HUES64 (cell line): Measurements from ENCODE around the gene DCP1A. TPM values are rescaled to one million over a fixed set of nuclear protein-coding genes. Genes with fewer than 3 reads are reported as not detected.
A peak's percentile ranks its signal among the peaks of the same experiment; 100 is the strongest.
"Not testable (repeated sequence)": the region's sequence is repeated elsewhere in the genome, so short reads cannot be mapped to it uniquely, and the experiment has no call there.

Experiments
- H3K27ac ChIP-seq: 2 replicates; pipeline ENCODE4 v1.7.0; 2013; ENCODE audit warnings: low read depth, low read length, inconsistent platforms
- H3K27me3 ChIP-seq: 2 replicates; pipeline ENCODE4 v1.6.1; 2013; ENCODE audit warnings: mild to moderate bottlenecking, low read length; ENCODE audit not compliant: insufficient read depth
- H3K36me3 ChIP-seq: 2 replicates; pipeline ENCODE4 v1.6.1; 2013; ENCODE audit warnings: mild to moderate bottlenecking, low read length; ENCODE audit not compliant: insufficient read depth
- H3K4me1 ChIP-seq: 2 replicates; pipeline ENCODE4 v1.6.1; 2013; ENCODE audit warnings: mild to moderate bottlenecking, low read length, moderate library complexity; ENCODE audit not compliant: insufficient read depth
- H3K4me3 ChIP-seq: 2 replicates; pipeline ENCODE4 v1.5.1; 2013; ENCODE audit warnings: mild to moderate bottlenecking, low read length, moderate library complexity
- H3K9ac ChIP-seq: 2 replicates; pipeline ENCODE4 v1.6.1; 2013; ENCODE audit warnings: mild to moderate bottlenecking, low read depth, low read length
- H3K9me3 ChIP-seq: 2 replicates; pipeline ENCODE4 v1.6.1; 2013; ENCODE audit warnings: low read depth, low read length; ENCODE audit not compliant: insufficient read depth
- WGBS: fragments of 150-250, 120-280 bp; methylation state at CpG from one replicate; pipeline ENCODE4 v1.1.7; 2013; ENCODE audit warnings: missing lambda C conversion rate; 5-methylcytosine and 5-hydroxymethylcytosine counted together
- polyA plus RNA-seq, 2 experiments: library from polyadenylated mRNA; stranded (reverse); fragments of 50-300 nt; gene quantifications; one replicate each; pipeline ENCODE4 v1.2.3, GENCODE V29; 2013

The DCP1A gene
- 11.9 TPM for polyA plus RNA-seq (2013, experiment 1 of 2)
- polyA plus RNA-seq (2013, experiment 2 of 2), result 15.0 TPM

- Histone ChIP-seq H3K9me3 (no peaks in the 10 kb centered on the region), H3K36me3 (peaks cover 22% of the 10 kb centered on the region), H3K4me3 (peak within 1 kb of the TSS; percentile 98), H3K27me3 (no peaks in the 10 kb centered on the region), H3K4me1 (no peaks in the 10 kb centered on the region; the same call in 1 of the 2 replicates), H3K27ac (peak within 1 kb of the TSS; percentile 95), H3K9ac (peak within 1 kb of the TSS; percentile 93)
- under 1% methylated on average over 61 of the region's 61 CpGs for WGBS
Measured at GRCh38 chr3:53347261-53348064, at the start of gene DCP1A. TSS of gene DCP1A (minus strand) at chr3:53347543. CDS start at chr3:53347517, 26 bp downstream.

GRCh38 chr3:53384465-53385423, 37.4 kb upstream of the DCP1A start:
- H3K9me3 ChIP-seq, result no peaks in the 10 kb centered on the region
- H3K9ac ChIP-seq, result no peak overlapping the region
- no peaks in the 10 kb centered on the region for H3K4me1 ChIP-seq
- H3K36me3 ChIP-seq, result no peaks in the 10 kb centered on the region
- H3K4me3 ChIP-seq, result no peak overlapping the region
- WGBS, result 90% methylated on average over 6 of the region's 6 CpGs
- H3K27me3 ChIP-seq, result no peaks in the 10 kb centered on the region
- no peak overlapping the region for H3K27ac ChIP-seq

- no peak overlapping the region for H3K4me3 ChIP-seq
- no peaks in the 10 kb centered on the region for H3K27me3 ChIP-seq
- 97% methylated on average over 4 of the region's 4 CpGs for WGBS
- no peaks in the 10 kb centered on the region for H3K4me1 ChIP-seq
- H3K9me3 ChIP-seq, result no peaks in the 10 kb centered on the region
- H3K9ac ChIP-seq, result no peak overlapping the region
- no peaks in the 10 kb centered on the region for H3K36me3 ChIP-seq
- H3K27ac ChIP-seq, result no peak overlapping the region
Measured at GRCh38 chr3:53382106-53382505, 34.8 kb upstream of the DCP1A start.

GRCh38 chr3:53380306-53380705, 33.0 kb upstream of the DCP1A start:
- no peaks in the 10 kb centered on the region for H3K9me3 ChIP-seq
- H3K36me3 ChIP-seq, result no peaks in the 10 kb centered on the region
- no peak overlapping the region for H3K4me3 ChIP-seq
- 78% methylated on average over 1 of the region's 1 CpG for WGBS
- no peaks in the 10 kb centered on the region for H3K27me3 ChIP-seq
- no peak overlapping the region for H3K9ac ChIP-seq
- H3K27ac ChIP-seq, result no peak overlapping the region
- no peaks in the 10 kb centered on the region for H3K4me1 ChIP-seq

- H3K27me3 ChIP-seq, result no peaks in the 10 kb centered on the region
- H3K36me3 ChIP-seq, result no peaks in the 10 kb centered on the region
- H3K4me1 ChIP-seq, result no peaks in the 10 kb centered on the region
- no peak overlapping the region for H3K27ac ChIP-seq
- H3K9ac ChIP-seq, result no peak overlapping the region
- WGBS, result 92% methylated on average over 1 of the region's 1 CpG
- no peak overlapping the region for H3K4me3 ChIP-seq
- no peaks in the 10 kb centered on the region for H3K9me3 ChIP-seq
Measured at GRCh38 chr3:53379898-53380297, 32.6 kb upstream of the DCP1A start.

GRCh38 chr3:53377794-53378193, 30.5 kb upstream of the DCP1A start:
- Histone ChIP-seq H3K36me3 (no peaks in the 10 kb centered on the region), H3K27me3 (no peaks in the 10 kb centered on the region), H3K9ac (no peak overlapping the region), H3K27ac (no peak overlapping the region), H3K9me3 (no peaks in the 10 kb centered on the region), H3K4me1 (no peaks in the 10 kb centered on the region), H3K4me3 (no peak overlapping the region)
- WGBS, result 86% methylated on average over 4 of the region's 4 CpGs

GRCh38 chr3:53376679-53377078, 29.3 kb upstream of the DCP1A start:
- no peak overlapping the region for H3K9ac ChIP-seq
- no peaks in the 10 kb centered on the region for H3K27me3 ChIP-seq
- H3K4me1 ChIP-seq, result no peaks in the 10 kb centered on the region
- H3K4me3 ChIP-seq, result no peak overlapping the region
- 95% methylated on average over 3 of the region's 3 CpGs for WGBS
- H3K36me3 ChIP-seq, result no peaks in the 10 kb centered on the region
- H3K9me3 ChIP-seq, result no peaks in the 10 kb centered on the region
- H3K27ac ChIP-seq, result no peak overlapping the region

- Histone ChIP-seq H3K27me3 (no peaks in the 10 kb centered on the region), H3K27ac (no peak overlapping the region), H3K36me3 (no peaks in the 10 kb centered on the region), H3K9ac (no peak overlapping the region), H3K9me3 (no peaks in the 10 kb centered on the region), H3K4me1 (no peaks in the 10 kb centered on the region), H3K4me3 (no peak overlapping the region)
- WGBS, result 62% methylated on average over 8 of the region's 8 CpGs
Measured at GRCh38 chr3:53375019-53375418, 27.7 kb upstream of the DCP1A start.

GRCh38 chr3:53370719-53371118, 23.4 kb upstream of the DCP1A start:
- H3K9ac ChIP-seq, result 0 out of 2 replicates have a peak overlapping the region, but pooled peaks have one; percentile 40
- not testable (repeated sequence) for H3K4me3 ChIP-seq, H3K27me3 ChIP-seq, H3K36me3 ChIP-seq, H3K4me1 ChIP-seq, H3K27ac ChIP-seq, H3K9me3 ChIP-seq
- 55% methylated on average over 14 of the region's 17 CpGs for WGBS

GRCh38 chr3:53361852-53362251, 14.5 kb upstream of the DCP1A start:
- Histone ChIP-seq H3K9me3 (peaks cover 4% of the 10 kb centered on the region; the same call in 1 of the 2 replicates), H3K4me1 (no peaks in the 10 kb centered on the region), H3K27me3 (no peaks in the 10 kb centered on the region), H3K27ac (no peak overlapping the region), H3K9ac (no peak overlapping the region), H3K4me3 (no peak overlapping the region), H3K36me3 (no peaks in the 10 kb centered on the region)
- 98% methylated on average over 3 of the region's 3 CpGs for WGBS

- H3K4me1 ChIP-seq, result no peaks in the 10 kb centered on the region
- WGBS, result 70% methylated on average over 1 of the region's 1 CpG
Measured at GRCh38 chr3:53357458-53357857, 10.1 kb upstream of the DCP1A start.

More at GRCh38 chr3:53357458-53357857, 10.1 kb upstream of the DCP1A start:
- no peaks in the 10 kb centered on the region for H3K27me3 ChIP-seq
- H3K36me3 ChIP-seq, result no peaks in the 10 kb centered on the region
- no peak overlapping the region for H3K9ac ChIP-seq
- H3K4me3 ChIP-seq, result no peak overlapping the region
- H3K9me3 ChIP-seq, result no peaks in the 10 kb centered on the region
- H3K27ac ChIP-seq, result no peak overlapping the region
